DMS53 treated with DMSO at 0.1 percent for 48 hours (cell line): ENCODE data around the gene NFKB2.
A peak's percentile ranks its signal among the peaks of the same experiment; 100 is the strongest.

ENCODE experiments used
- DNase-seq: peaks from one replicate; lab custom pipeline; 2025; ENCODE audit not compliant: unreplicated experiment; lab: John Stamatoyannopoulos, UW

NFKB2 gene

GRCh38 chr10:102395400-102396316 lies at the start of gene NFKB2:
Gene NFKB2 (plus strand): TSS chr10:102395705. CDS start chr10:102395960, 255 bp downstream.
- peak; percentile 43 for DNase-seq

- DNase-seq: peak; percentile 31
Observed at GRCh38 chr10:102347236-102347828, 48.2 kb upstream of the NFKB2 start.

- peak; percentile 93 for DNase-seq
Observed at GRCh38 chr10:102352066-102352715, 43.3 kb upstream of the NFKB2 start.

GRCh38 chr10:102354451-102354850 lies 41.1 kb upstream of the NFKB2 start:
- DNase-seq: no peak

- no peak for DNase-seq
Observed at GRCh38 chr10:102358712-102359382, 36.7 kb upstream of the NFKB2 start.

- DNase-seq: no peak
Observed at GRCh38 chr10:102367441-102367840, 28.1 kb upstream of the NFKB2 start.

- no peak for DNase-seq
Observed at GRCh38 chr10:102368077-102368476, 27.4 kb upstream of the NFKB2 start.

GRCh38 chr10:102371295-102371694 lies 24.2 kb upstream of the NFKB2 start:
- DNase-seq: no peak

GRCh38 chr10:102375250-102375649 lies 20.3 kb upstream of the NFKB2 start:
- DNase-seq: no peak

- no peak for DNase-seq
Observed at GRCh38 chr10:102375867-102376266, 19.6 kb upstream of the NFKB2 start.

- DNase-seq: no peak
Observed at GRCh38 chr10:102376901-102377300, 18.6 kb upstream of the NFKB2 start.

GRCh38 chr10:102379383-102379782 lies 16.1 kb upstream of the NFKB2 start:
- DNase-seq: no peak

- no peak for DNase-seq
Observed at GRCh38 chr10:102381983-102382382, 13.5 kb upstream of the NFKB2 start.

- DNase-seq: no peak
Observed at GRCh38 chr10:102382871-102383270, 12.6 kb upstream of the NFKB2 start.

- DNase-seq: no peak
Observed at GRCh38 chr10:102384053-102384452, 11.5 kb upstream of the NFKB2 start.

- DNase-seq: no peak
Observed at GRCh38 chr10:102384606-102385429, 10.7 kb upstream of the NFKB2 start.

- no peak for DNase-seq
Observed at GRCh38 chr10:102389894-102390293, 5.6 kb upstream of the NFKB2 start.

- DNase-seq: no peak
Observed at GRCh38 chr10:102392306-102392705, 3.2 kb upstream of the NFKB2 start.

GRCh38 chr10:102393411-102394078 lies 2.0 kb upstream of the NFKB2 start:
- DNase-seq: no peak
